ENCODE results near the gene R3HDM2.

Gene R3HDM2

DNA sequence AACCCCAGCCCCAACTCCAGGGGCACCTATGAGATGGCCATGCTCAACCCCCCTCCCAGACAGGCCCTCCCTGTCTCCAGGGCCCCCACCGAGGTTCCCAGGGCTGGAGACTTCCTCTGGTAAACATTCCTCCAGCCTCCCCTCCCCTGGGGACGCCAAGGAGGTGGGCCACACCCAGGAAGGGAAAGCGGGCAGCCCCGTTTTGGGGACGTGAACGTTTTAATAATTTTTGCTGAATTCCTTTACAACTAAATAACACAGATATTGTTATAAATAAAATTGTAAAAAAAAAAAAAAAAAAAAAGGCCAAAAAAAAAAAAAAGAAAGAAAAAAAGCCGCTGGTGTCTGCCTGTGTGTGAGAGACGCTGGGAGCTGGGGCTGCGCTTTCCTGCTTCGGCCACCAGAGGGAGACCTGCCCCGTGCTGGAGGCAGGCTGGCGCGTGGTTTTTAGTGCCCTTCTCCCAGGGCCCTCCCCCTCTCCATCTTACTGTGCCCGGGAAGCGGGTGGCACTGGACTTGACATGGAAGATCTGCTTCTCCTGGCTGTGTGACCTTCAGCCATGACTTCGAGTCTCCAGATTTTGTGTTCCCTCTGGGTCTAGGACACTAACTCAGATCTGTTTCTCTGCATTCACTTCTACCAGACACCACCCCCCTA, 217.7 kb downstream of the R3HDM2 start:
- peak; percentile 86 for DNase-seq

DNA sequence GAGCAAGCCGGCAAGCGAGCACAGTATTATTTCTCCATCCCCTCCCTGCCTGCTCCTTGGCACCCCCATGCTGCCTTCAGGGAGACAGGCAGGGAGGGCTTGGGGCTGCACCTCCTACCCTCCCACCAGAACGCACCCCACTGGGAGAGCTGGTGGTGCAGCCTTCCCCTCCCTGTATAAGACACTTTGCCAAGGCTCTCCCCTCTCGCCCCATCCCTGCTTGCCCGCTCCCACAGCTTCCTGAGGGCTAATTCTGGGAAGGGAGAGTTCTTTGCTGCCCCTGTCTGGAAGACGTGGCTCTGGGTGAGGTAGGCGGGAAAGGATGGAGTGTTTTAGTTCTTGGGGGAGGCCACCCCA, 218.2 kb downstream of the R3HDM2 start:
- DNase-seq, result no peak

- no peak for DNase-seq
Measured at GRCh38 chr12:57211791-57212700, 218.8 kb downstream of the R3HDM2 start.

- DNase-seq, result peak; percentile 56
Measured at GRCh38 chr12:57210926-57211692, 219.7 kb downstream of the R3HDM2 start.

DNA sequence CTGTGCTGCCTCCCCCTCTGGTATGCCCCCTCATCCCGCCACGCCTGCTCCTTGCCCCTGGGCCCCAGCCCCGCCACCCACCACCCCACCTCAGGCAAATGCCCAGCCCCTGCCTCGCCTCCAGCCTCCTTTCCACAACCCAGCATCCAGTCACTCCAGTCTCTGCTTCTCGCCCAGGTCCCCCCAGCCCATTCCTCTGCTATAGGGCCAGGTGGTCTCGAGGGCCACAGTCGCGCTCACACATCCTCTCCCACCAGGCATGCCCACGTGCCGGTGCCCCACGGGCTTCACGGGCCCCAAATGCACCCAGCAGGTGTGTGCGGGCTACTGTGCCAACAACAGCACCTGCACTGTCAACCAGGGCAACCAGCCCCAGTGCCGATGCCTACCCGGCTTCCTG, 220.4 kb downstream of the R3HDM2 start:
- DNase-seq, result no peak

DNA sequence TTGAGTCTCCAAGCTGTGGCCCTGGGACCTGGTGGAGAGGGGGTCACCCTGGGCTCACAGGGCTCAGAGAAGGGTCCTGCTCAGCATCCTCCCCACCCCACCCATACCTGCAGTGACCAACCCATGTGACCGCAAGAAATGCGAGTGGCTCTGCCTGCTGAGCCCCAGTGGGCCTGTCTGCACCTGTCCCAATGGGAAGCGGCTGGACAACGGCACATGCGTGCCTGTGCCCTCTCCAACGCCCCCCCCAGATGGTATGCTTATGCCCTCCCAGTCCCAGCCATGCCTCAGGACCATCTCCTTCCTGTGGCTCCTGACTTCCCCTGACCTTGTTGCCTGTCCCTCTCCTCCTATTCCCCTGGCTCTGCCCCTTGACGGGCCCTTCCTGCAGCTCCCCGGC, 220.9 kb downstream of the R3HDM2 start:
- DNase-seq, result no peak

- no peak for DNase-seq
Measured at GRCh38 chr12:57208631-57209282, 222.1 kb downstream of the R3HDM2 start.

DNA sequence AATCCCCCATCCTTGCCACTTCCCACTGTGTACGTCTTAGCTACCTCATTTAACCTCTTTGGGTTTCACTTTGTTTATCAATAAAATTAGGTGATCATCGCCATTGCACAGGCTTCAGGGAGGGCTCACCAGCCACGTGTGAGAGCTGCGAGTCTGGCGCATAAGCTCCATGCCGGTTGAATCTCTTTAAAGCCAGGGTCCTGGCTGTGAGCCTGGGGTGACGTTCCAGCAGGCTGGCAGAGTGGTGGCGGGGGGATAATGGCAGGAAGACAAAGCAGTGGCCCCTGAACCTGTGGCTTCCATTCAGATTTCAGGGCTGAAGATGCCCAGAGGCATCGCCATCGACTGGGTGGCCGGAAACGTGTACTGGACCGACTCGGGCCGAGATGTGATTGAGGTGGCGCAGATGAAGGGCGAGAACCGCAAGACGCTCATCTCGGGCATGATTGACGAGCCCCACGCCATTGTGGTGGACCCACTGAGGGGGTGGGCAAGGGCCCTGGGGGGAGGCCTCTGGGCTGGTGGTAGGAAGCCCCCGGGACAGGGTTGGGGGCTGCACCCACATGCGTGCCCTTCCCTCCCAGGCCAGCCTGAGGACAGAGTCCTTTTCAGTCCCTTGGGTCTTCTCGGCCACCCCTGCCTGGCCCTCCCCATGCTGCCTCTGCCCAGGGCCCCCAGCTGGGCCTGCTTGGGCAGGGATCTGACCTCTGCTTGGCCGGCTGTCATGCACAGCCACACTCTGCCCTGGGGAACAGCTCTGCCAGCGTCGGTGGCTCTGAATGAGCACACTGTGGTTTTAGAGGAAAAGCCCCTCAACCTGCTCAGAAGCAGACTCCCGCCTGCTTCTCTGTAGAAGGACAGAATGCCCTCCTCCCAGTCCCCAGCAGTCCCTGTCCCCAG, 222.9 kb downstream of the R3HDM2 start:
- DNase-seq, result no peak

GRCh38 chr12:57205931-57206330, 224.9 kb downstream of the R3HDM2 start:
- no peak for DNase-seq

DNA sequence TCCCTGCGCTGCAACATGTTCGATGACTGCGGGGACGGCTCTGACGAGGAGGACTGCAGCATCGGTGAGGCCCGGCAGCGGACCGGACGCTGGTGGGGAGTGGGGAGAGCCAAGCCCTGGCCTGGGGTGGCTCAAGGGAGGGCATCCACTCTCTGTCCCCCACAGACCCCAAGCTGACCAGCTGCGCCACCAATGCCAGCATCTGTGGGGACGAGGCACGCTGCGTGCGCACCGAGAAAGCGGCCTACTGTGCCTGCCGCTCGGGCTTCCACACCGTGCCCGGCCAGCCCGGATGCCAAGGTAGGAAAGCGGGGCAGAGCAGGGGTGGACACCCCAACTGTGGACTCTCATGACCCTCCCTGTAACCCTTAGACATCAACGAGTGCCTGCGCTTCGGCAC, 225.7 kb downstream of the R3HDM2 start:
- no peak for DNase-seq

GRCh38 chr12:57204454-57204853, 226.4 kb downstream of the R3HDM2 start:
- no peak for DNase-seq

DNA sequence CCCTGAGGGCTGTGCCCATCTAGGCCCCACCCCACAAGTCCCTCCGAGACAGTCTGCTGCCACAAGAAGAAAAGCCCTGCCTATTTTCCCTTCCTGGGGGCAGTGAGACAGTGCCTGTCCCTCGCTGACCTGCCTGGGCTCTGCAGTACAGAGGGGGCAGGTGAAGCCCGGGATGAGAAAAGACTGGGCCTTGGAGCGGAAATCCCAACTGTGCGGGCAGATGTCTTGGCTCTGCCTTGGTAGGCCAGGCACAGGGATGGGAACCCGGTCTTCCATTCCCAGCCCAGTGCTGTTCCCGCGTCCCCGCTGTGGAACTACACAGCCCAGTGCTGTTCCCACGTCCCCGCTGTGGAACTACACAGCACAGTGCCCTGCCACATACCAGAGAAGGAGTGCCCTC, 227.1 kb downstream of the R3HDM2 start:
- no peak for DNase-seq

Data from hematopoietic multipotent progenitor cell treated with erythropoietin and hydrocortisone succinate and interleukin-3 and kit ligand, for 6 days (in vitro differentiated cells).